ENCODE results near the gene ACSF3.
"Not testable (repeated sequence)": the region's sequence is repeated elsewhere in the genome, so short reads cannot be mapped to it uniquely, and the experiment has no call there.

ACSF3 gene

DNA sequence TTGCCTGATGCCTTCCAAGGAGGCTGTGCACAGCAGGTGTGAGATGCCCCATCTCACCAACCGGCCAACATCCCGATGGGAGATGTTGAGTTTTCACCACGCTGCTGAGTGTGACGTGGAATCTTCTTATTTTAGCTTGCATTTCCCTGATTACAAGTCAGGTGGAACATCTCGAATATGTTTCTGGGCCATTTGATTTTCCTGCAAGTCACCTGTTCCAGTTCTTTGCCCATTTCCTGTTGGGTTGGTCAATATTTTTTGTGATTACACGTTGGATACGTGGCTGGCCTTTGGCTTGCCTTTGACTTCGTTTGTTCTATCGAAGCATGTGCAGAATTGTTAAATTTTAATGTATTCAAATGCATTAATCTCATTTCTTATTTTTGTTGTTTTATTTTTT lies 69.6 kb downstream of the ACSF3 start:
- no peak for DNase-seq

DNA sequence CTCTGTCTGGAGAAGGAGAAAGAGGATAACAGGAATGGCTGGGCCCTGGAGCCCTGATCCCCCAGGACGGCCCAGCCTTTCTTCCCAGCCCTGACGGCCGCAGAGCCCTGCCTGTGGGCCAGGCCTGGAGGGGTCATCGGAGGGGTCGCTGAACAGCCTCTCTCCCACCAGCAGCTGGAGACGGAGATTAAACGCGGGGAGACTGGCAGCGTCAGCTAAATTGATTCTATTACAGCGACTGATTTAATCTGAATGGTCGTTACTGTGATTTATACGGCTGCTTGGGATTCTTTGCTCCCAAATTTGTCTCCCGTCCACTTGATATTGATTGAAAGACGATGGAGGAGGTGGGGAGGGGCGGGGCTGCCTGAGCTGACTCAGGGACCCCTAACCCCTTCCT lies 70.8 kb downstream of the ACSF3 start:
- no peak for DNase-seq

DNA sequence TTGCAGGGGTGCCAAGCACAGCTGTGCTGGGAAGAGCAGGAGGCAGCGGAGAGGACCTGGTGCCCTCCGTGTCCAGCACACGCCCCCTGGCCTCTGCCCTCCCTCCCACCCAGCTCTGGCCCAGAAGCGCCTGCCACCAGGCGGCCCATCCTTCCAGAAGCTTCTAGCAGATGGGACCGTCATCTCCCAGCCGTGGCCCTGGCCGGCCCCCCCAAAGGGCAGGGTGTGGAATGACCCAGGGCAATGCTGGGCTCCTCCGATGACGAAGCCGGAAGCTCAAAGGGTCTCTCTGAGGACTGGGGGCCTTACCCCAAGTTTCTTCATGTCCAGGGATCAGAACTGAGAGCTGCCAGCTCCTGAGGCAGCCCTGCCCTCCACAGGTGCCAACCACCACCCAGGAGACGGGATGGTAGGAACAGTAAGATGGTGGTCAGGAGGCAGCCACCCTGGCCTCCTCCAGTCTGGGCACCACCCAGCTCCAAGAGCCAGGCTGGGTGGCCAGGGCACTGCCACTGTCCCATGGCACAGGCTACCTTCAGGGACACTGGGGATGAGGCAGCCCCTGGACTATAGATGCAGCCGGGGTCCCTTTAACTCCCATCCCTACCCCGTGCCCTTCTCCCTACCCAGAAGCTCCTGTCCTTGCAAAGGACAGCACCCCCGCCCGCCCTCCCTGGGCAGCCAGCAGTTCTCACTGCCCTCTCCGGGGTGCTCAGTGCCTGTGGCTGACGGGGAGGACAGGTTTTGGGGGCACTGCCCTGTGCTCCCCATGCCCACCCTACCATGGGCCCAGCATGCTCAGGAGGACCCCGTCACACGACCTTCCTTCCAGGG lies 71.4 kb downstream of the ACSF3 start:
- DNase-seq = no peak

DNA sequence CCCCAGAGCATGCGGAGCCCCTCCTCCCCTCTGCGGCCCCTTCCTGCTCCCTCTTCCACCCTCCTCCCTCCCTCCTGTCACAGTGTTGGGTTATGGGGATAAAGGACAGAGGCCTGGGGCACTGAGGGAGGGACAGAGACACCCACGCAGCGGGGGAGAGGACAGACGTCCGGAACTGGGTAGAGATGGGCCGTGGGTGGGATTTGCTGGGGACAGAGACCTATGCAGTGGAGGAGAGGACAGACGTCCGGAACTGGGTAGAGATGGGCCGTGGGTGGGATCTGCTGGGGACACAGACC lies 72.0 kb downstream of the ACSF3 start:
- not testable (repeated sequence) for DNase-seq

DNA sequence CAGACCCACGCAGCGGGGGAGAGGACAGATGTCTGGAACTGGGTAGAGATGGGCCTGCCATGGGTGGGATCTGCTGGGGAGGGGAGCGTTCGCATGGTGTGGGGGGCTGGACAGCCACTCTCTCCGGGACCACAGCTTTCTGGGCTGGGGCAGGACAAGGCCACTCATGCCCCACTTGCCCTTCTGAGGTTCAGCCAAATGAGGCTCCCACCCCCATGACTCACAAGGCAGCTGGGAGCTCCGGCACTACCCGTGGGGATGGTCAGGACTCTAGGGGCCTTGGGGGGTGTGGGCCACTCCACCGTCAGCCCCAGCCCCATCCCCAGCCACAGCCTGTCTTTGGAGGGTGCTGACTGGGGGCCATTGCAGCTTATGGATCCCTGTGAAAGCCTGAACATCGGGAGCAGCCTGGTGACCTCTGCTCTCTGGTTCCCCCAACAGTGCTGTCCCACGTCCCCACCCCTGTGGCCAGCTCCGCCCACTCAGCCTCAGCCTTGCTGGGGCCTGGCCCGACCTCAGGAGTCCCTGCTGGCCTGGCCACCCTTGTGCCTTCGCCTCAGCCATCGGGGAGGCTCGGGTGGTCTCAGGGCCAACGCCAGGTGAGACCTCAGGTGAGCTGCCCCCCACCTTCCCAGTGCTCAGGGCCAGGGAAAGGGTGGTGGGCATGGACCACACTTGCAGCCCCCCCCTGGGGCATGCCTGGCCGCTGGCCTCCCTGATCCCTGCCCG lies 73.2 kb downstream of the ACSF3 start:
- DNase-seq = no peak

DNA sequence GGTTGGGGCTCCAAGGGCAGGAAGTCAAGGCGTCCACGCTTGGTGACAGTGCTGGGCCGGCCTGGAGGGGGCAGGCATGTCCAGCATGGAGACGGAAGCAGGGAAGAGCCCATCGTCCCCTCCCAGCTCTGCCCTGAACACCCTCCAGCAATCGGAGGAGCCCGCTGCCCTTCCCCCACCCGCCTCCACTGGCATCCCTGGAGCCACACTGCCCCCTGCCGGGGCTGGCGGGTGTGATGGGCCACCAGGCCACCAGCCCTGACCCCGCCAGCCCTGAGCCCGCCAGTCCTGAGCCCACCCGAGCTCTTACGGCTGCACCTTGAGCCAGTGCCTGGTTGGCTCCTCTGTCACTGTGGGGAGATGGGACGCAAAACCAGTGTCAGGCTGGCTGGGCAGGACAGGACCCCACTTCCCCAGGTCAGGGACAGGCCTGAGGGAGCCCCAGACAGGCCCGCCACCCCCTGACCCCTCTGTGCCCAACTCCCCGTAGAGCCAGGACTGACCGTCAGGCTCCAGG lies 73.8 kb downstream of the ACSF3 start:
- peak; percentile 76 for DNase-seq

DNA sequence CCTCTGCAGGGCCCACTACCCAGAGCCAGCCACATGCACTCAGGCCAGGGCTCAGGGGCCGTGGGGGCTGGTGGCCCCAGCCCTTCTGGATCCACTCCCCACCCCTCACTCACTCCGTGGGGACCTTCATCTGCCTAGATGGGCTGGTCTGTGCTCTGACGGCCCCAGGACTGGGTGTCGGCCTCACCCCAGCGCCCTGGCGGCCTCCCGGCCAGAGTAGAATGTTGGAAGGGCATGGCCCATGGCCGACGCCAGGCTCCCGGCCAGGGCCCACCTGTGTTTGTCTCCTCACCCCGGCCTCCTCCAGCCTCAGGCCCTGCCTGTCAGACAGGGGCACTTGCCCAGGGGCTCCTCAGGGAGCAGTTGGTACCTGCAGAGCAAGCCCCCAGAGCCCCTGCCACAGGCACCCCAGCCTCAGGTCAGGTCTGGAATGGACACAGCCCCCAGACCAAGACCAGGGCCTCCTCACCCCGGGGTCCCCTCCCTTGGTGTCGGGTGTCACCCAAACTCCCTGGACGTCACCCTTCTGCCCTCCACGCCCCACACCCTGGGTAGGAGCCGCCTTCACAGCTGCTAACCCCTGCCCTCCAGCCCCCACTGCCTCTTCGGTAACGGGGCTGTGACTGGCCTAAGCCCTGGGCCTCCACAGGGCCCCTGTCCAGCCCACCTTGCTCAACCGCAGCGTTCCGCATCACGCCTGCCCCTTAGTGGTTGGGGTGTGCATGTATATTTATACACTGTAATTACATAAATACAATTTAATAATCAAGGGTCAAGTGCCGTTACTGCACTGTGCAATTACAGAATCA lies 74.9 kb downstream of the ACSF3 start:
- DNase-seq = no peak

DNA sequence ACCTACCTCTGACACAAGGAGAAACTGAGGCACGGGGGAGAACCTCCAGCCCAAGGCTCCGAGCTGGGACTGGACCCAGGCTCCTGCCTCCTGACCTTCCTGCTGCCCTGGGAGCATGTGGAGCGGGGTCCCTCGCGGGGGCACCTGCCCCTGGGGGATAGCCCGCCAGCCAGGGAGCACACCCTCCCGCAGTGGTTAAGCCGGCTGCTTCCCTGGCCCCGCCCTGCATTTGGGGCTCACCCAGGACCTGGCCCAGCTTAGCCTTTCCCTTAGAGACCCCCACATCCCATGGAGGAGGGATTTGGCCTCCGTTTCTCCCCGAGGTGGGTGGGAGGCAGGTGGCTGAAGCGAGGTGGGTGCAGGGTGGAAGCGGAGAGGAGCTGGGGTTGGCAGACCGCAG lies 76.1 kb downstream of the ACSF3 start:
- DNase-seq = no peak

DNA sequence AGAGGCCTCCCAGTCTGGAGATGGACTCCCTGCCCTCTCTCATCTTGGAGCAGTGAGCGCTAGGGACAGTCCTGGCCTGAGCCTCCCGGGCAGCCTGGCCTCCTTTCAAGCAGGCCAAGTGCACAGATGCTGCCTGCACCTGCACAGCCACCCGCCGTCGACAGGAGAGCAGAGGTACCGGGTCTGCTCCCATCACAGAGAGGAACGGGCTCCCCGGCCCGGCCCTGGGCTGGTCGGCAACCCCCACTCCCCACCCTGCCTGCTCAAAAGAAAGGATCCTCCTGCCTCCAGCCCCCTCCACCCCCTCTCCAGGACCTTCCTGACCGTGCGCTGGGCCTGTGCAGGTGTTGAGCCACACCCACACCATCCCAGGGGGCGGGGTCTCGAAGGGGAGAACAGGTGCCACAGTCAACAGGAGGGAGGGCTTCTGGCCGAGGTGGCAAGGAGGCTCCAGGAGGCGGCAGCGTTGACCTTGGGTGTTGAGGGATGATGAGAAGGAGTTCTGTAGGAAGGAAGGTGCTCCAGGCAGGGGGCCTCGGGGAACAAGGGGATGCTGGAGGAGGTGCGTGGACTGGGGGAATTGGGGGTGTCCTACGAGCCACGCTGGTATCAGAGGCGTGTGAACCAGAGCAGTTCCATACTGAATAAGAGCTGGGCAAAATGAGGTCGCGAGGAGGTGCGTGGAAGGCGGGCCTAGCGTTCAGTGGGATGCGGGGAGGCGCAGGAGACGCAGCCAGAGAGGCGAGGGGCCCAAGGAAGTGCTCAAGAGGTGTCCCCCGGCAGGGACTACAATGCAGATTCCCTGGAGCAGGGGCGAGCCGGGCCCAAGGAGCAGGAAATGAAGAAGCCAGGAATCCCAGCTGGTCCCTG lies 76.9 kb downstream of the ACSF3 start:
- DNase-seq = no peak

DNA sequence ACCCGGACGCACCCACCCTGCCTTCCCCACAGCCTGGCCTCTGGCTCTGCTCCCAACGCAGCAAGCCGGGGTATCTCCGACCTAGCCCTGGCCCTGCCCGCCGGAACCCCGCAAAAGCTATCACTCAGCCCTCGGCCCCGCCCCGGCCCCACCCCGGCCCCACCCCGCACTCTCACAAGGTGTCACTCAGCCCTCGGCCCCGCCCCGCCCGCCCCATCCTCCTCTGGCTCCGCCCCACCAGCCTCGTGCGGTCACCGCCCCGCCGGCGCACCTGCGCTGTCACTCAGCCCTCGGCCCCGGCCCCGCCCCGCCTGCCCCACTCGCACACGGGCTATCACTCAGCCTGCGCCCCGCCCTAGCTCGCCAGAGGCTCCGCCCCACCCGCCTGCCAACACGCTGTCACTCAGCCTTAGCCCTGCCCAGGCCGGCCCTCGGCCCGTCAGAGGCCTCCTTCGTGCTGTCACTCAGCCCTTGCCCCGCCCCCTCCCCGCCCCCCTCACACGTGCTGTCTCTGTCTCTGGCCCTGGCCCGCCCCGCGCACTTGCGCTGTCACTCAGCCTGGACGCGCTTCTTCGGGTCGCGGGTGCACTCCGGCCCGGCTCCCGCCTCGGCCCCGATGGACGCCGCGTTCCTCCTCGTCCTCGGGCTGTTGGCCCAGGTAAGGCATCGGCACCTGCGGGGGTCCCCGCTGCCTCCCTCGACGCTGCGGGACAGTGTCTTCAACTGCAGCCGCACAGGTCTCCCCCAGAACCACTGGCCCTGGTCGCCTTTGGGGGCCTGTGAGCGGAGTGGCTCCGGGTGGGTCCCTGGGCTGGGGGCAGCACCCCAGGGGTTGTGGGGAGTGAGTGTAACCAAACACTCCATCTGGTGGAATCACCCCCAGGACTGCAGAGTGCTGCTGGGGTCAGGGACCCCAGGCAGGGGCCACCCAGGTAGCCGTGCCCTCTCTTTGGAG lies 77.8 kb downstream of the ACSF3 start, which contains the start of gene CDH15:
Gene CDH15, plus strand, starts transcription at position 533 of the 955 bp plus-strand sequence. Its CDS starts 84 bp downstream, at position 617.
- DNase-seq = peak; percentile 93

DNA sequence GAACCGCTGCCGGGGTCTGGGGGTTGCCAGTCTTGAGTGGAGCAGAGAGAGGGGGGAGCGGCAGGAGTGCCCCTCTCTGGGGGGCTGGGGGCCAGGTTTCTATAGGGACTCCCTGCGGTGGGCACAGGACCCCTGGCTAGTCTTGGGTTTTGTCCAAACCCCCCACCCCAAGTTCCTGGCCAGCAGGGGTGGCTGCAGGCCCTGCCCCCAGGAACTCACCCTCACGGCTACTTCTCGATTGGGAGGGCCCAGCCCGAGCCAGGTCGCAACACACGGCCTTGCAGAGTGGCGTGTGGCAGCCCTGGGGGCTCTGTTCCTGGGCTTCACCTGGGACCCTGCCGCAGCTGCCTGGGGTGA lies 78.5 kb downstream of the ACSF3 start:
- DNase-seq = no peak

DNA sequence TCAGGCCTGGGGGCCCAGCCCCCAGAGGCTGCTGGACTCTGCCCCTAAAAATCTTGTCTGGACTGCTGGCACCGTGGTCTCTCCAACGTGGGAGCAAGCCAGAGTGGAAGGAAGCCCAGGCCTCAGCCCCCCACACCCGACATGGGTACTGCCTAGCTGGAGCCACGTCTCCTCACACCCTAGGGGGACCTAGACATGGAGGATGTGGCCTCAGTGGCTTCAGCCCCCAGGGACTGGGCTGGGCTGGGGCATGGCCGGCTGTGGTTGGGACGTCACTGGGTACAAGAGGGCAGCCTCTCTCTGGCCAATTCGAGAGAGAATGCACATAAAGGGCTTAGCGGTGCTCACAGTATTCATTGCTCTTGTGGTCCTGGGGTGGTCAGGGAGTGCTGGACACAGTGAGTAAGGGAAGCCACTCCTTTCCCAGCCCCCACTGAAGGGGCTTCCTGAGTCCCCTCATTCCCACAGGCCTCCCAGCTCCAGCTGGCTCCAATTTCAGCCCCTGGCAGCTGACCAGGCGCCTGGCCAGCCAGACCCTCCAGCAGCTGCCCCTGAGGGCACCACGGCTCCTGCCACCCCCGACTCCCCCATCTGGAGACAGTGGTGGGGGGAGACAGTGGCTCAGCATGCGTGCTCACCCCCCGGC lies 79.0 kb downstream of the ACSF3 start:
- DNase-seq = no peak

DNA sequence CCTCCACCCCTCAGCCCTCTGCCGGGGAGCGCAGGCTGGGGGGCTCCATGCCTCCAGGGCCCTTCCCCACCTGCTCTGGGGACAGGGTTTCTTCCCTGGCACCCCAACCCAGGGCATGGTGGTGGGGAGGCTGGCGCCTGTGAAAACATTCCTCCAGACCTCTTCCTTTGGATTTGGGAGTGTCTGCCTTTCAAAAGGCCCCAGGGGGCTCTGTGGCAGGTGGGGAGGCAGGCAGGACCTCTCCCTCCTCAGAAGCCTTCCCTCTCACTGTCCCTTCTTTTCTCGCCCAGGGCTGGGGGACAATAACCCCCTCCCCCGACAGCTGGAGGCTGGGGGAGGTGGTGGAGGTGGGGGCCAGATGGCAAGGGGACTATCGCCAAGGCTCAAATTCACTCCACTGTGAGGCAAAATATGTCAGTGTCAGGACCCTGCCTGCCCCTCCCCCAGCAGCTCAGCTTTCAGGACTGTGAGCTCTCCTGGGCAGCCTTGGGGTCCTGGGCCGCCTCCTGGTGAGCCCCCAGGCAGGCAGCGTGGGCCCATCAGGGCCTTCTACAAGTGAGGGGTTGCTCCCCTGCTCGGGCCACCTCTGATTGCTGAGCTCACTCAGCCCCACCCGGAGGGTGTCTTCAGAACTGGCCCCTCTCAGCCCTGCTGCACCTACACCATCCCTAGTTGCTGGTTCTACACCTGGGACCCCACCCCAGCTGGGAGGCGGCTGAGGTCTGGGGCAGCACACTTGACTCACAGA lies 79.7 kb downstream of the ACSF3 start:
- DNase-seq = no peak

DNA sequence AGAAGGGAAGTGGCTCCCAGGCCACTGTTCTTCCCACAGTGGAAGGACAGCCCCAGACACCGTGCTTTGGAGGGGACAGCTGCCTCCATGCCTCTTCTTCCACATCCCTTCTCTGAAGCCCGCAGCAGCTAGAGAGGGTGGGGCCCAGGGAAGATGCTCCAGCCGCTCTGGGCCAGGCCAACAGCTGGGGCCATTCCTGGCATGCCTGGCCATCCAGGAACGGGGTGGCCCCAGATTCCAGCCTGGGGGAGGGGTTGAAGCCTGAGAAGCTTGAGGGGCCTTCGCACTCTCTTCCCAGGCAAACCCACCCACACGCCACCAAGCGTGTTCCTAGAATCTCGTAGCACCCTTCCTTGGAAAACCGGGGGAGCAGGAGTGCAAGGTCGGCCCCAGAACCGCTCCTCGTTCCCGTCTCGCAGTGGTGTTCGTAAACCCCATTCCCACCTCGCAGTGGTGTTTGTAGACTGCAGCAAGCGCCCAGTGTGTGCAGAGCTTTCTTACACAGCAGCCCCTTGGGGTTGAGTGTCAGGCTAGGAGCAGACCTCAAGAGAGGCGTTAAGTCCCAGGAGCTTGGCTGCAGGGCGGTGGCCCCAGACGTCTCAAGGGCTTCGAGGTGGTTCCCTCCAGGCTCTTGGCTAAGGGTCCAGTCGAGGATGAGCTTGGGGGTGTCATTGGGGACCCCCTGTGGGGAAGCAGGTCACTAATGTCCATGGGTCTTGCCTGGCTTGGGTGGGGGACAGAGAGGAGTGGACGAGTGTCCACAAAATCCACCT lies 80.6 kb downstream of the ACSF3 start:
- no peak for DNase-seq

DNA sequence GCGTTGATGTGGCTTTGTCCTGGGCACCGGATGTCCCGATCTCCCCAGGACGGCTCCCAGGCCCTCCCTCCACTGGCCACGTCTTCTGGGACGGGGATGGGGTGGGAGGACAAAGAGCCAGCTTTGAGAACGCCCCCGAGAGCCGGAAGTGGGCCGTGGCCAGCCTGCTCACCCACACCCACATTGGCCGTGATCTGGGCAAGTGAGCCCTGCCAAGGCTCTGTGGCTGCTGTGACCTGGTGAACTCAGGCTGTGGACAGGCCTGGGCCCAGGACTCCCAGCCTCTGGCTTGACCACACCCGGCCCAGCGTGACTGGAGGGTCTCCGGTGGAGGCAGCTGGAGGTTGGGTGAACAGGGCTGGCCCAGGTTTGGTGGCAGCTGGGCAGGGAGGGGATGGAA lies 81.2 kb downstream of the ACSF3 start:
- no peak for DNase-seq

DNA sequence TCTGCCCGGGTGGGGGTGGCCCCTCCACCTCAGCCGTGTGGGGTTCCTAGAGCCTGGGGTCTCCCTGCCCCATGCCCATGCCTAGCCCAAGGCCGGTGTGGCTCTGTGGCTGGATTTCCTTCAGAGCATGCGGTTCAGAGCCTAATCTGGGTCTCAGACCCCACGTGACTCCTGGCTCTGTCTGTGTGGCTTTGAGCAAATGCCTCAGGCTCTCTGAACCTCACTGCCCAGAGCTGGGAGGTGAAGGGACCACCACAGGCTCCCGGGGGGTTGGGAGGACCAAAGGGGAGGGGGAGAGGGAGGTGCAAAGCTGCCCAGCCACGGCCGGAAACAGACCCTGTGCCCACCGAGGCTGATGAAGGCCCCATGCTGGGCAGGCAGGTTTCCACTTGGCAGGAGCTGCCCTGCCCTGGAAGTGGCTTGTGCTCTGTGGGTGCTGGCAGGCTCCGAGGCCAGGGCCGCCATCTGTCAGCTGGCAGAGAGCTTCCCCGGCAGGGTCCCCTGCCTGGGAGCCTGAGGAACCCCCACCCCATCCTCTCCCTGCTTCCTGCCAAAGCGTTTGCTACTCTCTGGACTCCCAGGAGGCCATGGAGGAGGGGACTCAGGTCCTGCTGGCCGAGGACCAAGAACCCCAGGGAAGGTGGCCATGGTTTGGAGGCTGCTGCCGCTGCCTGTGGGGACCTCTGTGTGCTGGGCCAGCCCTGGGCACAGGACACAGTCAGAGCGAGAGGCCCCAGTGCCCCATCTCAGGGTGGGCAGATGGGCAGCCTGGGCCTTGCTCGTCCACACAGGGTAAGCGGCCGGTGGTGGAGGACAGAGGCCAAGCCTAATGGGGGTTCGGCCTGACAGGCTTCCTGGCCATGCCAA lies 81.9 kb downstream of the ACSF3 start:
- no peak for DNase-seq

DNA sequence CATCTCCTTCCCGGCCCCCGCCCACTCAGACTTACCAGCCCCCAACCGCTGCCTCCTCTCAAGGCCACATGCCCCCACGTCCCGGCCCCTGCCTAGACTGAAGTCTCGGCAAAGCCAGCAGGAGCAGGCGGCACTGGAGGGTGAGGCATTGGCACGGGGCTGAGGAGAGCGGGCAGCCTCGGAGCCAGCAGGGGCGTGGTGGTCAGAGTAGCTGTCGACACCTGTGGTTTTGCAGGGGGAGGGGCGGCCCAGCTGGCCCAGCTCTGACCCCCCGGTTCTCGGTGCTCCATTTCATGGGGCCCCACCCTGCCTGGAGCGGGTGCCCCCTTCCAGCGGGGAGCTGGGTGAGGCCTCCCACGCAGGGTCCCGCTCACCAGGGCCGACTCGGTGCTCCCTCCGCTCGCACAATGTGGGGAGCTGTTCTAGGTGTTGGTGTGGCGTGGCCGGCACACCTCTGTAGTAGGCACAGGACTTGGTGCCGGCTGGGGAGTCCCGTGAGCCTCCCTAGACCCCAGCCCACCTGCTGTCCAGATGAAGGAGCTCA lies 82.6 kb downstream of the ACSF3 start:
- DNase-seq = no peak

DNA sequence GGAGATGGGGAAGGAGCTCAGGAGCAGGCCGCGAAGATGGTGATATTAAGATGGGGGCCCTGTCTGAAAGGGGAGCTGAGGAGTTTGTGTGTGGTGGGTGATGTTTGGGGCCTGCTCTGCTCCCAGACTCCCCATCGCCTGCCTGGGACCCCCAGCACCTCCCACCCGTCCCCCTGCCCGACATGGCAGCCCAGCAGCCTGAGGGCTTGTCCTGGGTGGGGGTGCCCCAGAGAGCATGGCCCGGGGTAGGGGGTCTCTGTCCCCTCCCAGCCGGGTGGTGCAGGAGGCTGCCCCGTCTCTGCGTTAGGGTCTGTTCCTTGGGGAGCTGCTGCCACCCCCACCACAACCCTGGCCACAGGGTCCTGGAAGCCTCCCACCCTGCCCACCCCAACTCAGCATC lies 83.1 kb downstream of the ACSF3 start:
- no peak for DNase-seq
